ENCODE results near the gene GORASP1.

The GORASP1 gene

GRCh38 chr3:39065197-39065596 lies 42.2 kb downstream of the GORASP1 start:
- Histone ChIP-seq H2AK5ac (ENCODE audit: low read depth, low read length) (no peak overlapping the region), H4K8ac (ENCODE audit: low read depth, low read length) (no peak overlapping the region), H3K79me1 (ENCODE audit: low read depth, low read length) (no peaks in the 10 kb centered on the region), H2BK120ac (ENCODE audit: low read depth, low read length) (no peak overlapping the region), H3K4me1 (ENCODE audit: control insufficient read depth in 2 of 2, insufficient read depth in 1 of 2, low read depth in 1 of 2, low read length in 2 of 2) (no peaks in the 10 kb centered on the region), H3K14ac (ENCODE audit: low read length) (no peak overlapping the region), H3K9ac (ENCODE audit: low read depth, low read length, poor library complexity) (no peak overlapping the region), H2BK15ac (ENCODE audit: low read length) (no peak overlapping the region), H2AFZ (ENCODE audit: low read length) (no peak overlapping the region), H3K4me2 (ENCODE audit: insufficient read depth, low read length, poor library complexity, severe bottlenecking) (no peak overlapping the region), H3K9me3 (replicated peaks in 1 of 2; ENCODE audit: control insufficient read depth in 2 of 2, insufficient read depth in 1 of 2, low read depth in 1 of 2, low read length in 2 of 2) (no peaks in the 10 kb centered on the region), H3K27ac (replicated peaks; ENCODE audit: low read length) (no peak overlapping the region), H3K23ac (ENCODE audit: low read depth, low read length, poor library complexity) (no peak overlapping the region), H3K4me3 (ENCODE audit: low read length in 2 of 2) (no peak overlapping the region), H3K18ac (ENCODE audit: low read length) (no peak overlapping the region), H2BK5ac (ENCODE audit: low read length) (no peak overlapping the region), H3K36me3 (replicated peaks in 1 of 2; ENCODE audit: control insufficient read depth in 2 of 2, insufficient read depth in 2 of 2, low read length in 2 of 2) (peaks cover 5 to 53% of the 10 kb centered on the region in 2 donors), H3K27me3 (ENCODE audit: control insufficient read depth in 3 of 3, insufficient read depth in 3 of 3, low read depth in 1 of 3, low read length in 3 of 3) (no peaks in the 10 kb centered on the region), H2BK12ac (ENCODE audit: low read length) (no peak overlapping the region), H4K91ac (ENCODE audit: low read depth, low read length, poor library complexity) (no peak overlapping the region), H3K4ac (ENCODE audit: low read length) (no peak overlapping the region)
- DNase-seq (ENCODE audit: low spot score), result no peak
- no CpG with 5 or more reads among the region's 1 CpG for WGBS, 2 donors (ENCODE audit: extremely low coverage in 2 of 2, insufficient read length in 2 of 2, insufficient replicate concordance in 1 of 2)

DNA sequence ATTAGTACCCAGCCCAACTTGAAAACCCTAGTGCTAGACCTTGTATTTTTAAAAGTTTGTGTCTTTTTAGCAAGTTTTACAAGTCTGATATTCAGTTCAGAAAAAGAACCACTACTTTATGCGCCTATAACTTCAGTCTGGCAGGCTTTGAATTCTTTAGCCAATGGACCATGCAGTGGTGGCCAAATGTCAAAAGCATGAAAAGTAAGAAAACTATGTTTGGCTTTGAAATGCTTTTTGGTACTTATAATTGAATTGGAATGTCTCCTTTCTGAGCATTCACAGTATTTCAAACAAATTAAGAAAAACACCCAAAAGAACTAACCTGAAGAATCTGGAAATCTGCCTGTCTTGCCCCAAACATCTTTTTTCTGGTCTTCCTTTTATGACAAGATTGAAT lies 42.8 kb downstream of the GORASP1 start:
- H3K9me3 ChIP-seq (replicated peaks in 1 of 2; ENCODE audit: control insufficient read depth in 2 of 2, insufficient read depth in 1 of 2, low read depth in 1 of 2, low read length in 2 of 2), result no peaks in the 10 kb centered on the region

DNA sequence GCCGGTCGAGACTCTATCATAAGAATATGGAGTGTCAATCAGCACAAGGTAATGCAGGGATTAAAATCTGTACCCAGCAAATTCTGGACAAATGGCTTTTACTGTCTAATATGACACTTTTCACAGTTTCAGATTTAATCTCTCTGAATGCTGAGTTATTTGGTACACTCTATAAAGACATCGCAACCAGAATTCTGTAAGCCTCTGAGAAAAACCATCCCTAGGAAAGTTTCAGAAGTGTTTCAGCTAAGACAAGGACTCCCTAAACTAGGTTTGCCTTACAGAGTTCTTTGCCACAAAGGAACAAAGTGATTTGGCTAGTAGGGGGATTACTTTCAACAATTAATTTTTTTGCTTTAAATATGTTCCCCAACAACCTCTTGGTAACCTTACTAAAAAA lies 44.3 kb downstream of the GORASP1 start:
- Histone ChIP-seq H3K4me1 (ENCODE audit: control insufficient read depth in 2 of 2, insufficient read depth in 1 of 2, low read depth in 1 of 2, low read length in 2 of 2) (no peaks in the 10 kb centered on the region), H2BK15ac (ENCODE audit: low read length) (no peak overlapping the region)
- WGBS, 2 donors (ENCODE audit: extremely low coverage in 2 of 2, insufficient read length in 2 of 2, insufficient replicate concordance in 1 of 2), result no CpG with 5 or more reads among the region's 3 CpGs

More for the DNA sequence above, 42.8 kb downstream of the GORASP1 start:
- no peak overlapping the region for H3K27ac ChIP-seq (replicated peaks; ENCODE audit: low read length)
- H2AK5ac ChIP-seq (ENCODE audit: low read depth, low read length), result no peak overlapping the region
- no CpG with 5 or more reads among the region's 1 CpG for WGBS, 2 donors (ENCODE audit: extremely low coverage in 2 of 2, insufficient read length in 2 of 2, insufficient replicate concordance in 1 of 2)
- no peak overlapping the region for H2BK5ac ChIP-seq (ENCODE audit: low read length)
- no peak overlapping the region for H3K14ac ChIP-seq (ENCODE audit: low read length)
- no peak overlapping the region for H2BK120ac ChIP-seq (ENCODE audit: low read depth, low read length)
- no peak overlapping the region for H3K23ac ChIP-seq (ENCODE audit: low read depth, low read length, poor library complexity)
- no peak overlapping the region for H2BK12ac ChIP-seq (ENCODE audit: low read length)
- no peak overlapping the region for H3K18ac ChIP-seq (ENCODE audit: low read length)
- no peak overlapping the region for H3K4me2 ChIP-seq (ENCODE audit: insufficient read depth, low read length, poor library complexity, severe bottlenecking)
- no peaks in the 10 kb centered on the region for H3K79me1 ChIP-seq (ENCODE audit: low read depth, low read length)
- peaks cover 5 to 48% of the 10 kb centered on the region in 2 donors for H3K36me3 ChIP-seq (replicated peaks in 1 of 2; ENCODE audit: control insufficient read depth in 2 of 2, insufficient read depth in 2 of 2, low read length in 2 of 2)
- no peak overlapping the region for H3K4me3 ChIP-seq (ENCODE audit: low read length in 2 of 2)
- H3K4ac ChIP-seq (ENCODE audit: low read length), result no peak overlapping the region
- H3K27me3 ChIP-seq (ENCODE audit: control insufficient read depth in 3 of 3, insufficient read depth in 3 of 3, low read depth in 1 of 3, low read length in 3 of 3), result no peaks in the 10 kb centered on the region
- no peak overlapping the region for H4K91ac ChIP-seq (ENCODE audit: low read depth, low read length, poor library complexity)
- H2BK15ac ChIP-seq (ENCODE audit: low read length), result no peak overlapping the region
- H3K9ac ChIP-seq (ENCODE audit: low read depth, low read length, poor library complexity), result no peak overlapping the region
- no peak overlapping the region for H2AFZ ChIP-seq (ENCODE audit: low read length)
- no peak for DNase-seq (ENCODE audit: low spot score)
- no peak overlapping the region for H4K8ac ChIP-seq (ENCODE audit: low read depth, low read length)
- H3K4me1 ChIP-seq (ENCODE audit: control insufficient read depth in 2 of 2, insufficient read depth in 1 of 2, low read depth in 1 of 2, low read length in 2 of 2), result no peaks in the 10 kb centered on the region

DNA sequence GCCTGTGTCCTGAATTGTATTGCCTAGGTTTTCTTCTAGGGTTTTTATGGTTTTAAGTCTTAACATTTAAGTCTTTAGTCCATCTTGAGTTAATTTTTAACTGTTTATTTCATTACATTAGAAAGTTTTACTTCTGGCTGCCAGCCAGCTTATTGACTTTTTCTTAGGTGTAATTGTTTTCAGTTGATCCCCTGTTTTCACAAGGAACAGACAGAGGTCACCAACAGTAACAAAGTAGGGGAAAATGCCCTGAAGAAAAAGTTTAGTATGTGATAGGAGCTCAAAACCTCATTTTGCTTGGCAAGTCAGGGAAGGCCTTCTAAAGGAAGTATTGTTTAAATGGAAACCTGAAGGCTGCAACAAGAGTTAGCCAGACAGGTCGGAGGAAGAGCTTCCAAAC lies 45.2 kb downstream of the GORASP1 start:
- Histone ChIP-seq H3K18ac (ENCODE audit: low read length) (no peak overlapping the region), H2BK120ac (ENCODE audit: low read depth, low read length) (no peak overlapping the region), H2AK5ac (ENCODE audit: low read depth, low read length) (no peak overlapping the region), H3K27me3 (ENCODE audit: control insufficient read depth in 3 of 3, insufficient read depth in 3 of 3, low read depth in 1 of 3, low read length in 3 of 3) (no peaks in the 10 kb centered on the region), H3K4ac (ENCODE audit: low read length) (no peak overlapping the region), H3K4me3 (ENCODE audit: low read length in 2 of 2) (no peak overlapping the region), H3K14ac (ENCODE audit: low read length) (no peak overlapping the region), H3K9me3 (replicated peaks in 1 of 2; ENCODE audit: control insufficient read depth in 2 of 2, insufficient read depth in 1 of 2, low read depth in 1 of 2, low read length in 2 of 2) (no peaks in the 10 kb centered on the region), H2BK15ac (ENCODE audit: low read length) (no peak overlapping the region), H2AFZ (ENCODE audit: low read length) (no peak overlapping the region), H3K9ac (ENCODE audit: low read depth, low read length, poor library complexity) (no peak overlapping the region), H3K4me2 (ENCODE audit: insufficient read depth, low read length, poor library complexity, severe bottlenecking) (no peak overlapping the region), H3K4me1 (ENCODE audit: control insufficient read depth in 2 of 2, insufficient read depth in 1 of 2, low read depth in 1 of 2, low read length in 2 of 2) (no peaks in the 10 kb centered on the region), H3K23ac (ENCODE audit: low read depth, low read length, poor library complexity) (no peak overlapping the region), H3K79me1 (ENCODE audit: low read depth, low read length) (peaks cover 3% of the 10 kb centered on the region), H2BK12ac (ENCODE audit: low read length) (no peak overlapping the region), H4K8ac (ENCODE audit: low read depth, low read length) (no peak overlapping the region), H4K91ac (ENCODE audit: low read depth, low read length, poor library complexity) (no peak overlapping the region), H2BK5ac (ENCODE audit: low read length) (no peak overlapping the region), H3K36me3 (replicated peaks in 1 of 2; ENCODE audit: control insufficient read depth in 2 of 2, insufficient read depth in 2 of 2, low read length in 2 of 2) (peaks cover under 1 to 30% of the 10 kb centered on the region in 2 donors), H3K27ac (replicated peaks; ENCODE audit: low read length) (no peak overlapping the region)
- WGBS, 2 donors (ENCODE audit: extremely low coverage in 2 of 2, insufficient read length in 2 of 2, insufficient replicate concordance in 1 of 2), result no CpG with 5 or more reads among the region's 1 CpG
- DNase-seq (ENCODE audit: low spot score), result no peak

More for the DNA sequence above, 44.3 kb downstream of the GORASP1 start:
- H3K23ac ChIP-seq (ENCODE audit: low read depth, low read length, poor library complexity), result no peak overlapping the region
- no peaks in the 10 kb centered on the region for H3K79me1 ChIP-seq (ENCODE audit: low read depth, low read length)
- H2BK12ac ChIP-seq (ENCODE audit: low read length), result no peak overlapping the region
- no peak overlapping the region for H2BK120ac ChIP-seq (ENCODE audit: low read depth, low read length)
- H3K4me2 ChIP-seq (ENCODE audit: insufficient read depth, low read length, poor library complexity, severe bottlenecking), result no peak overlapping the region
- H3K18ac ChIP-seq (ENCODE audit: low read length), result no peak overlapping the region
- H4K8ac ChIP-seq (ENCODE audit: low read depth, low read length), result no peak overlapping the region
- H3K27ac ChIP-seq (replicated peaks; ENCODE audit: low read length), result no peak overlapping the region
- no peaks in the 10 kb centered on the region for H3K27me3 ChIP-seq (ENCODE audit: control insufficient read depth in 3 of 3, insufficient read depth in 3 of 3, low read depth in 1 of 3, low read length in 3 of 3)
- H2AK5ac ChIP-seq (ENCODE audit: low read depth, low read length), result no peak overlapping the region
- no peak overlapping the region for H3K14ac ChIP-seq (ENCODE audit: low read length)
- no peak for DNase-seq (ENCODE audit: low spot score)
- H3K9ac ChIP-seq (ENCODE audit: low read depth, low read length, poor library complexity), result no peak overlapping the region
- H3K4me3 ChIP-seq (ENCODE audit: low read length in 2 of 2), result no peak overlapping the region
- no peak overlapping the region for H2AFZ ChIP-seq (ENCODE audit: low read length)
- H2BK5ac ChIP-seq (ENCODE audit: low read length), result no peak overlapping the region
- no peaks in the 10 kb centered on the region for H3K9me3 ChIP-seq (replicated peaks in 1 of 2; ENCODE audit: control insufficient read depth in 2 of 2, insufficient read depth in 1 of 2, low read depth in 1 of 2, low read length in 2 of 2)
- H3K36me3 ChIP-seq (replicated peaks in 1 of 2; ENCODE audit: control insufficient read depth in 2 of 2, insufficient read depth in 2 of 2, low read length in 2 of 2), result peaks cover 3 to 37% of the 10 kb centered on the region in 2 donors
- no peak overlapping the region for H3K4ac ChIP-seq (ENCODE audit: low read length)
- no peak overlapping the region for H4K91ac ChIP-seq (ENCODE audit: low read depth, low read length, poor library complexity)

All from neuronal stem cell (in vitro differentiated cells).